ENCODE data around the gene XRCC4. TPM values are rescaled to one million over a fixed set of nuclear protein-coding genes. Genes with fewer than 3 reads are reported as not detected.

XRCC4 gene
- total RNA-seq, 1 experiment from 2014 or later = 13.8 TPM

DNA sequence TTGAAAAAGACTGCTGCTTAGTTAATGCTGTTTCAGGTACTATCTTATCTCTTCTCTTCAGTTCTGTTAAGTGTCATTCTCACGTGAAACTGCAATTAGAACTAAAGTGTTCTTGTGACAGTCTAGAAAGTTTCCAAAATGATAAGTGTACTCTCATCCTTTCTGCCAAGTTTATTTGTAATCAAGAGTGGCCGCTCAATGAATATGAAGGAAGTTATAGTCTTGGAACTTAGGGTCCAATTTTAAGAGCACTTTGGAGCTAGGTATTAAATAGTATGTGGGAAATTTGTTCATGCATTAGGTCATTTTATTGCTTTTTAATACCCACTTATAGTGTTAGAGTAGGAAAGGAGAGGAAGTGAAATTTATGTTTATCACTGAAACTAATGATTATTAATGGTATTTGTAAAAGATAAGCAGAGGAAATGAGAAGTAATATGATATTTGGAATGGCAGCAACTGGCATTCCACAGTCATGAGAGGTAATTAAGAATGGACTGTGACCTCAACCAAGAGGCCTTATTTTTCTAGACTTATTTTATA, 20.4 kb downstream of the XRCC4 start:
- H3K9ac ChIP-seq (ENCODE audit: low read length) = no peak overlapping the region
- no peak overlapping the region for H3K4me3 ChIP-seq (ENCODE audit: low read length)
- no peaks in the 10 kb centered on the region for H3K36me3 ChIP-seq (ENCODE audit: low read depth, low read length)
- POLR2A ChIA-PET (ENCODE audit: unreplicated experiment) = no interaction called here
- CTCF ChIA-PET = no interaction called here
- peak; percentile 46 for ATAC-seq
- no peaks in the 10 kb centered on the region for H3K79me2 ChIP-seq (ENCODE audit: low read length)
- H3K9me2 ChIP-seq (replicated peaks; ENCODE audit: low read length) = no peaks in the 10 kb centered on the region
- no peaks in the 10 kb centered on the region for H4K20me1 ChIP-seq (ENCODE audit: low read length)
- H3F3A ChIP-seq (ENCODE audit: low read length, unreplicated experiment) = no peaks in the 10 kb centered on the region
- H2AFZ ChIP-seq (ENCODE audit: low read length) = no peak overlapping the region
- TF ChIP-seq EZH2phosphoT487 (IDR thresholded peaks at IDR 0.05; ENCODE audit: borderline replicate concordance, low read length) (no peak), EZH2 (IDR thresholded peaks at IDR 0.05; ENCODE audit: low read length, unreplicated experiment) (no peak)
- TF ChIP-seq, protein P1, sequence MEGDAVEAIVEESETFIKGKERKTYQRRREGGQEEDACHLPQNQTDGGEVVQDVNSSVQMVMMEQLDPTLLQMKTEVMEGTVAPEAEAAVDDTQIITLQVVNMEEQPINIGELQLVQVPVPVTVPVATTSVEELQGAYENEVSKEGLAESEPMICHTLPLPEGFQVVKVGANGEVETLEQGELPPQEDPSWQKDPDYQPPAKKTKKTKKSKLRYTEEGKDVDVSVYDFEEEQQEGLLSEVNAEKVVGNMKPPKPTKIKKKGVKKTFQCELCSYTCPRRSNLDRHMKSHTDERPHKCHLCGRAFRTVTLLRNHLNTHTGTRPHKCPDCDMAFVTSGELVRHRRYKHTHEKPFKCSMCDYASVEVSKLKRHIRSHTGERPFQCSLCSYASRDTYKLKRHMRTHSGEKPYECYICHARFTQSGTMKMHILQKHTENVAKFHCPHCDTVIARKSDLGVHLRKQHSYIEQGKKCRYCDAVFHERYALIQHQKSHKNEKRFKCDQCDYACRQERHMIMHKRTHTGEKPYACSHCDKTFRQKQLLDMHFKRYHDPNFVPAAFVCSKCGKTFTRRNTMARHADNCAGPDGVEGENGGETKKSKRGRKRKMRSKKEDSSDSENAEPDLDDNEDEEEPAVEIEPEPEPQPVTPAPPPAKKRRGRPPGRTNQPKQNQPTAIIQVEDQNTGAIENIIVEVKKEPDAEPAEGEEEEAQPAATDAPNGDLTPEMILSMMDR (conservative IDR thresholded peaks at IDR 0.05; ENCODE audit: low read depth, low read length) = no peak
- intact Hi-C loops (cut with micrococcal nuclease) = loop anchor here (5.0 to 10.0 kb wide), 5 partner anchors 147 to 743 kb away; partner anchors contain the start of gene VCAN
- no peaks in the 10 kb centered on the region for H3K9me3 ChIP-seq (ENCODE audit: low read length)
- H3K4me2 ChIP-seq (ENCODE audit: low read length) = peak overlapping the region; percentile 50
- H3K27me3 ChIP-seq (ENCODE audit: low read length) = no peaks in the 10 kb centered on the region
- H3K27ac ChIP-seq (ENCODE audit: low read length) = peak overlapping the region; percentile 32
- H3K4me1 ChIP-seq (ENCODE audit: insufficient read depth, low read length) = peaks cover 39% of the 10 kb centered on the region
- no TSS peak for BruUV-seq (replicated peaks)
- peak; percentile 65 for DNase-seq

DNA sequence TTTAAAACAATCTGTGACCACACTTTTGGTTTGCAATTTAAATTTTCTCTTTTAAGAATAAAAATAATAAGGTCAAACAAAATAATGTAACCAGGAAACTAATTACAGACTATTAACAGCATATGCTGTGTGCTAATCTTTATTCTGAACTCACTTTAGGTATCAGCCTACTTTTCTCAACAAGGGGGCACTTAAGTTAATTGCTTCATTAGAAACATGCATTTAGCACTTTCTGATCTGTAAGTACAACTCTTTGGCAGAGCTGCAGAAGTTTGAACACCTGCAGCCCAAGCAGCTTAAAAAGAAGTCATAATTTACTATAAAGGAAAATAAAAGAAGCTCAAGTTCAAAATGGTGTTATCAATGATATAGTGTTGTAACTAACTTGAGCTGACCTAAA, 21.7 kb downstream of the XRCC4 start:
- H3F3A ChIP-seq (ENCODE audit: low read length, unreplicated experiment) = no peaks in the 10 kb centered on the region
- no peaks in the 10 kb centered on the region for H3K36me3 ChIP-seq (ENCODE audit: low read depth, low read length)
- no peaks in the 10 kb centered on the region for H3K9me3 ChIP-seq (ENCODE audit: low read length)
- H3K9ac ChIP-seq (ENCODE audit: low read length) = no peak overlapping the region
- DNase-seq (no peak), ATAC-seq (no peak)
- H3K27me3 ChIP-seq (ENCODE audit: low read length) = no peaks in the 10 kb centered on the region
- no peak overlapping the region for H2AFZ ChIP-seq (ENCODE audit: low read length)
- no peak overlapping the region for H3K4me2 ChIP-seq (ENCODE audit: low read length)
- no peak overlapping the region for H3K4me3 ChIP-seq (ENCODE audit: low read length)
- H3K4me1 ChIP-seq (ENCODE audit: insufficient read depth, low read length) = peaks cover 39% of the 10 kb centered on the region
- no peak overlapping the region for H3K27ac ChIP-seq (ENCODE audit: low read length)
- CTCF ChIA-PET = no interaction called here
- POLR2A ChIA-PET (ENCODE audit: unreplicated experiment) = no interaction called here
- BruUV-seq (replicated peaks) = no TSS peak
- H4K20me1 ChIP-seq (ENCODE audit: low read length) = no peaks in the 10 kb centered on the region
- H3K9me2 ChIP-seq (replicated peaks; ENCODE audit: low read length) = no peaks in the 10 kb centered on the region
- no peak for TF ChIP-seq EZH2 (IDR thresholded peaks at IDR 0.05; ENCODE audit: low read length, unreplicated experiment)
- TF ChIP-seq EZH2phosphoT487 (IDR thresholded peaks at IDR 0.05; ENCODE audit: borderline replicate concordance, low read length) = no peak
- H3K79me2 ChIP-seq (ENCODE audit: low read length) = no peaks in the 10 kb centered on the region
- intact Hi-C loops (cut with micrococcal nuclease) = loop anchor here (5.0 to 10.0 kb wide), 5 partner anchors 146 to 744 kb away; partner anchors contain the start of gene VCAN

DNA sequence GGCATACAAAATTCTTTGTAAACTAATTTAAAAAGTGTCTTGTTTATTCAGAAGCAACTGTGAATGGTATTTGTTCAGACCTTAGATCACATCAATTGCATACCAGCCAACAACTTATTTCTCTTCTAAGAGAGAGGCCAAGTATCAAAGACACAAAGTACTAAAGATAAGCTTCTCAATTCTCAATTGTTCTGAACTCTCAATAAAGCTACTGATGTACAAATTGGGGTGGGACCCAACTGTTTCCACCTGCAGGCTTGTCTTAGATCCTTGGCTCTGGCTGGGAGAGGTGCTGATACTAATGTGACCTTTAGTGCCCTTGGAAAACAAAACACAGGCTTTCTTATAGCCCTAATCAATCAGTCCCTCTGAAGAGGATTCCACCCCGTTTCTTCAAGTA, 22.1 kb downstream of the XRCC4 start:
- H3K4me3 ChIP-seq (ENCODE audit: low read length) = no peak overlapping the region
- H3K9me2 ChIP-seq (replicated peaks; ENCODE audit: low read length) = no peaks in the 10 kb centered on the region
- H3K4me2 ChIP-seq (ENCODE audit: low read length) = no peak overlapping the region
- H3K27me3 ChIP-seq (ENCODE audit: low read length) = no peaks in the 10 kb centered on the region
- intact Hi-C loops (cut with micrococcal nuclease) = loop anchor here (5.0 to 10.0 kb wide), 5 partner anchors 145 to 745 kb away; partner anchors contain the start of gene VCAN
- DNase-seq (no peak), ATAC-seq (no peak)
- no peaks in the 10 kb centered on the region for H3K36me3 ChIP-seq (ENCODE audit: low read depth, low read length)
- no peaks in the 10 kb centered on the region for H3K9me3 ChIP-seq (ENCODE audit: low read length)
- no TSS peak for BruUV-seq (replicated peaks)
- H3K27ac ChIP-seq (ENCODE audit: low read length) = no peak overlapping the region
- POLR2A ChIA-PET (ENCODE audit: unreplicated experiment) = no interaction called here
- H3K4me1 ChIP-seq (ENCODE audit: insufficient read depth, low read length) = peaks cover 39% of the 10 kb centered on the region
- no peak overlapping the region for H2AFZ ChIP-seq (ENCODE audit: low read length)
- no peaks in the 10 kb centered on the region for H3F3A ChIP-seq (ENCODE audit: low read length, unreplicated experiment)
- no peaks in the 10 kb centered on the region for H4K20me1 ChIP-seq (ENCODE audit: low read length)
- H3K9ac ChIP-seq (ENCODE audit: low read length) = no peak overlapping the region
- no peaks in the 10 kb centered on the region for H3K79me2 ChIP-seq (ENCODE audit: low read length)
- TF ChIP-seq, protein P1 (conservative IDR thresholded peaks at IDR 0.05; ENCODE audit: low read depth, low read length) = no peak
- TF ChIP-seq EZH2phosphoT487 (IDR thresholded peaks at IDR 0.05; ENCODE audit: borderline replicate concordance, low read length) (no peak), EZH2 (IDR thresholded peaks at IDR 0.05; ENCODE audit: low read length, unreplicated experiment) (no peak)
- CTCF ChIA-PET = no interaction called here
